Measurements from ENCODE around the gene WSB2. TPM values are rescaled to one million over a fixed set of nuclear protein-coding genes. Genes with fewer than 3 reads are reported as not detected.
"Not testable (repeated sequence)": the region's sequence is repeated elsewhere in the genome, so short reads cannot be mapped to it uniquely, and the experiment has no call there.

Gene WSB2
- total RNA-seq, 1 experiment from 2014 or later, result 128 TPM

DNA sequence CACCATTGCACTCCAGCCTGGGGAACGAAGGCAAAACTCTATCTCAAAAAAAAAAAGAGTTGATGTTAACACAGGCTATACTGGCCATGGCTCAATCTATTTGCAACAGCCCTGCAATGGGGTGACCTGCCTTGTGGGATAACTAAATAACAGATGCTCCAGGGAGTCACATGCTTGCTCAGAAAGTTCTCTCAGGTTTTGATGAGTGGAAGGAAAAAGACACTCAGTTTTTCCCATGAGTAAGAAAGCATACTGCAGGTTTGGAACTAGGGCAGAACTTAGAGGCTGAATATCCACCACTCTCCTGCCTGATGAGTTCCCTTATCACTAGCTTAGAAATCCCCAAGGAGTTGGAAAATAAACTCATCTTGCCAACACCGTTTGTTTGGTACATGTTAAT lies 16.9 kb downstream of the WSB2 start:
- no peak for DNase-seq (ENCODE audit: low read depth)
- in situ Hi-C loops (cut with HindIII; ENCODE audit: low pct_unique_long_range_greater_than_20kb, low sequenced_read_pairs), result no loop called here

DNA sequence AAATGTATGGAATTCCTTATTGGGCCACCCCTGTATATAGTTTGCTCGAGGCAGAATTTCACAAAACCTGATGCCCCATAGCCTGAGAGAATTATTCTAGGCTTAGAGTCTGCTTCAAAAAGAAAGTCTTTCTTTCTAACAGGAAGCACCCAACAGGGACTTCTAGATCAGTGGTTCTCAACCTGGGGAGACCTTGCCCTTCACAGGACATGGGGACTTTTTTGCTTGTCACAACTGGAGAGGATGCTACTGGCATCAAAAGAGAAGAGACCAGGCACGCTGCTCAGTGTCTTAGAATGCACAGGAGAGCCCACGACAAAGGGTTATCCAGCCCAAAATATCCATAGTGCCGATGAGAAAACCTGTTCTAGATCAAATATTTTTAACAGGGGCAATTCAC lies 18.9 kb downstream of the WSB2 start:
- in situ Hi-C loops (cut with HindIII; ENCODE audit: low pct_unique_long_range_greater_than_20kb, low sequenced_read_pairs), result no loop called here
- DNase-seq (ENCODE audit: low read depth), result no peak

DNA sequence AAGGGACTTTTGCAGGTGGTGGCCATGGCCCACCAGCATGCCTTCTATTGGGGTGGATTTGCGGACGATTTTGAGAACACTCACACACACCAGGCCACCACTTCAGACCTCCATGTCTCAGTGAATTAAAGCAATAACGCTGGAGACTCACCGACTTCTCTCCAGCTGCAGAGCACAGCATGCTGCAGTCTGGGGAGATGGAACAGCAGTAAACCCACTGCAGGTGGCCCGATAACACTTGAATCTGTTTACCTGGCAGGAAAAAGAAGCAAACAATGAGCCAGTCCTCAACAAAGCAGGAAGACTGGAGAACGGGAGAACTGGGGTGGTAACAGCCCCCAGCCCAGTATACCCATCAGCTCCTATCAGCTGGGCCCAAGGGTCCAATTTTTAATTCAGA lies 22.8 kb downstream of the WSB2 start:
- in situ Hi-C loops (cut with HindIII; ENCODE audit: low pct_unique_long_range_greater_than_20kb, low sequenced_read_pairs), result no loop called here
- no peak for DNase-seq (ENCODE audit: low read depth)

GRCh38 chr12:118036672-118037411 lies 24.1 kb downstream of the WSB2 start:
- DNase-seq (ENCODE audit: low read depth), result no peak
- in situ Hi-C loops (cut with HindIII; ENCODE audit: low pct_unique_long_range_greater_than_20kb, low sequenced_read_pairs), result no loop called here

DNA sequence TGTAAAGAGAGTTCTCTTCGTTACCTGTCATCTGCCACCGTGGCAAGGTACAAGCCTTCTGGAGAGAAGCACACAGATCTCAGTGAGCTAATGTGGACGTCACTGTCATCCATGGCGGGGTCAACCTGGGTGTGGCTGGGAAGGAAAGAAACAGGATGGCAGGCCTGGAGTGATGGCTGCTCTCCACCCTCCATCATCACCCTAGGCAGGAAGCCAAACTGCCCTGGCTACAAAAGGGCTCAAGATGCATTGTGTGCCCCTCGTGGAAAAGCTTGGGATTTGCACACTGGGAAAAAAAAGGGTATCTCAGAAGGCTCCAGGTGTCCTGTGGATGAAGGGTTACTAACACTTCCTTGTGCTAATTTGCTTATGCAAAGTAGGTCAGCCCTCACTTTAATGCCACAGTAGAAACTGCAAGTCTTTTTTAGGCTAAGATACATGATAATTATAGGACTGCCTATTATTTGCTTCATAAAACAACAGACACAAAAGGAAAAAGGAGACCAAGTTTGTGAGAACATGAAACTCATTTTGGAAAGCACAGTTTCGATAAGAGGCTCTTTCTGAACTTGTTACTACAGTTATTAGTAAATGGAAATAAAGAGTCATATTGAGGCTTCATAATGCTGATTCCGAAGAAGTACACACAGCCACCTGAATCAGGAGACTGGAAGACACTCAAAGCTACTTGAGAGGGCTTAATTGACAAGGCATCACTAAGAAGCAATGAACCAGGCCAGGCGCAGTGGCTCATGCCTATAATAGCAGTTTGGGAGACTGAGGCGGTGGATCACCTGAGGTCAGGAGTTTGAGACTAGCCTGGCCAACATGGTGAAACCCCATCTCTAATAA lies 25.6 kb downstream of the WSB2 start:
- in situ Hi-C loops (cut with HindIII; ENCODE audit: low pct_unique_long_range_greater_than_20kb, low sequenced_read_pairs), result no loop called here
- DNase-seq (ENCODE audit: low read depth), result peak; percentile 58

DNA sequence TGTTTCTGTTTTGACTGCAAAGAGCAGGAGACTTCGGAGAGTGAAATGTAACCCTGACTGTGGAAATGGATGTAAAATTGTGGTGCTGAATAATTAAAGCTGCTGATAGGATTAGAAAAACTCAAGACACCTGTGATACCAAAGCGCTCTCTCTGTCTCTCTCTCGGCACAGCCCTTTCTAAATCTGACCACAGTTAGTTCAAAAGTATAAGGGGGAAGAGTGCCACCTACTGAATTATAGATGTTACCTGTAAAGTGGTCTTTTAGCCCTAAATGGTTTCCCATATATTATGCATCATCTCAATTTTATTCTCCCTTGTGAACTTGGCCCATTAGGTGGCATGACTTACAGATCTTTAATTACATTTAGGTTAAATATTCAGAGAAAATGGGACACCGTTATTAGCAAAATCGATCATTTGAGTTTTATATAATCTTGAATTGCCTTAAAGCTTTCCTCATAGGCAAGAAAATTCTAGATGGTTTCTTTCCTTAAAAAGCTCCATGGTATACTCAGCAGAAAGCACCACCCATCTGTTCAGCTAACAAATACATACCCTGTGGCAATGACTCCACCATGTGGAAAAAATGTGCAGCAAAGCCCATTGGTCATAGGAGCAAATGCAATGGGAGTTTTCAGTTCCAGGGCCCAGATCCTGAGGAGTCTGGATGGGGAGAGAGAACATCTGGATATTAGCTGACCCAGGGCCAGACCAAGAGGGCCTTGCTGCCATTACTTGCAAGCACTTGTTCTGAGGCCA lies 26.4 kb downstream of the WSB2 start:
- in situ Hi-C loops (cut with HindIII; ENCODE audit: low pct_unique_long_range_greater_than_20kb, low sequenced_read_pairs), result no loop called here

GRCh38 chr12:118033902-118034301 lies 27.1 kb downstream of the WSB2 start:
- DNase-seq (ENCODE audit: low read depth), result no peak
- in situ Hi-C loops (cut with HindIII; ENCODE audit: low pct_unique_long_range_greater_than_20kb, low sequenced_read_pairs), result no loop called here

More for the DNA sequence above, 26.4 kb downstream of the WSB2 start:
- DNase-seq (ENCODE audit: low read depth), result peak; percentile 64

- DNase-seq (ENCODE audit: low read depth), result no peak
- in situ Hi-C loops (cut with HindIII; ENCODE audit: low pct_unique_long_range_greater_than_20kb, low sequenced_read_pairs), result no loop called here
Observed at GRCh38 chr12:118033323-118033722, 27.7 kb downstream of the WSB2 start.

DNA sequence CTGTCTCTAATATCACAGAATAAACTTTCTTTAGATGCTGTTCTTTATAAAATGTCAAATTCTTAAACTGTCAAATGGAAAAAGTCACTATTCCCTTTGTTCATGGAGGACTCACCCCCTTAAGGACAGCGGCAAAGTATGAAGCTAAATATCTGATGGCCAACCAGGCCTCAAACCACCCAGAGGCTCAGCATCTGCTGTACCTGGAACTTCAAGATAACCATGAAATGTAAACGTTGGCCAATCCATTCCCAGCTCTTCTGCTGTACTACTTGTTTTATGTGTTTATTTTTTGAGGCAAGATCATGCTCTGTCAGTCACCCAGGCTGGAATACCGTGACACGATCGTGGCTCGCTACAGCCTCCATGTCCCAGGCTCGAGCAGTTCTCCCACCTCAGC lies 28.8 kb downstream of the WSB2 start:
- in situ Hi-C loops (cut with HindIII; ENCODE audit: low pct_unique_long_range_greater_than_20kb, low sequenced_read_pairs), result no loop called here

DNA sequence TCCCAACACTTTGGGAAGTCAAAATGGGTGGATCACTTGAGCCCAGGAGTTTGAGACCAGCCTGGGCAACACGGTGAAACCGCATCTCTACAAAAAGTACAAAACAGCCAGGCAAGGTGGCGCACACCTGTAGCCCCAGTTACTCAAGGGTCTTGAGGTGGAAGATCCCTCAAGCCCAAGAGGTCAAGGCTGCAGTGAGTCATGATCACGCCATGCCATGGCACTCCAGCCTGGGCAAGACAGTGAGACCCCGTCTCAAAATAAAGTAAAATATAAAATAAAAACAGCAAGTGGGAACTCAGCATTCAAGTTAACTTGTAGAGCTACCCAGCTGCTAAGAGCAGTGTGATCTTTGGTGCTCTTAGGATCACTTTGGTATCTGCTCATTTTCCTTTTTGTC lies 31.8 kb downstream of the WSB2 start:
- in situ Hi-C loops (cut with HindIII; ENCODE audit: low pct_unique_long_range_greater_than_20kb, low sequenced_read_pairs), result no loop called here

More for the DNA sequence above, 28.8 kb downstream of the WSB2 start:
- no peak for DNase-seq (ENCODE audit: low read depth)

DNA sequence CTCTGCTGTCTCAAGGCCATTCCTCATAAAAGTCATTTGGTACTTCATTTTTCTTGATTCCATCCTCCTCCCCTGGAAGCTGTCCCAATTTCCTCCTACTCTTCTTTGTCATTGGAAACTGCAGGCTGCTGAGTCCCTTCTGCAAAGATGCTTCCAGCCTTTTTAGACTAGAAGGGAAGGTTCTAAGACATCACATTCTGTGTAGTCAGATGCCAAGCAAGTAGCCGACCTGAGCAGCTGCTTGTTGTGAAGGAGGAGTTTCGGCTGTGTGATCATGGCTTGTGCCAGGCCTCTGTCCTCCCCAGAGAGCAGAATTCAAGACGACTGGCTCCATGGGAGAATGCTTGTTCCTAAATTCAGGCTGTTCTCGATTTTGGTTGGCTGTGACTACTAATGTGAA lies 35.8 kb downstream of the WSB2 start:
- no peak for DNase-seq (ENCODE audit: low read depth)
- in situ Hi-C loops (cut with HindIII; ENCODE audit: low pct_unique_long_range_greater_than_20kb, low sequenced_read_pairs), result no loop called here

More for the DNA sequence above, 31.8 kb downstream of the WSB2 start:
- DNase-seq (ENCODE audit: low read depth), result no peak

DNA sequence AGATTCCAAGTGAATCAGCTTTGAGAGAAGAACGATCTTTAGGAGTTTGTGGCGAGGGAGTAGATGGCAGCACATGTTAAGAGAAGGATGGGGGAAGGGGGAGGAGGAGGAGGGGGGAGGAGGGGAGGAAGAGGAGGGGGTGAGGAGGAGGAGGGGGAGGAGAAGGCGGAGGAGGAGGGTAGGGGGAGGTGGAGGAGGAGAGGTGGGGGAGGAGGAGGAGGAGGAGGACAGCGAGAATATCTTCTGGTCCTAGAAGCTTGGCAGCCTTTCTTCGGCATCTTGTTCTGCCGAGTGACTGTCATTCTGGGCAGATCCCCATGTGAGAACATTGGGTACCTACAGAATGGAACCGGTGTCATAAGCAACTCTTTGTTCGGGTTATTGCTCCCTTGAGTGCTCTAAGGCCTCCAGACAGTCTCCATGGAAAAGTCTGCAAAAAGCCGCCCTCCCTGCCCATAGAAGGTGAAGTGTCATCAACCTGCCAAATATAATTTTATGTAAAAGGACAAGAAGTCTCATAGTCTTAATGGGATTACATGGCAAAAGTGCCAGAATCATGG lies 37.6 kb downstream of the WSB2 start:
- in situ Hi-C loops (cut with HindIII; ENCODE audit: low pct_unique_long_range_greater_than_20kb, low sequenced_read_pairs), result no loop called here
- no peak for DNase-seq (ENCODE audit: low read depth)

- DNase-seq (ENCODE audit: low read depth), result no peak
- in situ Hi-C loops (cut with HindIII; ENCODE audit: low pct_unique_long_range_greater_than_20kb, low sequenced_read_pairs), result no loop called here
Observed at GRCh38 chr12:118022728-118023109, 38.3 kb downstream of the WSB2 start.

GRCh38 chr12:118022097-118022727 lies 38.8 kb downstream of the WSB2 start:
- DNase-seq (ENCODE audit: low read depth); in situ Hi-C loops (cut with HindIII; ENCODE audit: low pct_unique_long_range_greater_than_20kb, low sequenced_read_pairs): not testable (repeated sequence)

GRCh38 chr12:118020036-118020435 lies 40.9 kb downstream of the WSB2 start:
- no peak for DNase-seq (ENCODE audit: low read depth)
- in situ Hi-C loops (cut with HindIII; ENCODE audit: low pct_unique_long_range_greater_than_20kb, low sequenced_read_pairs), result no loop called here

- in situ Hi-C loops (cut with HindIII; ENCODE audit: low pct_unique_long_range_greater_than_20kb, low sequenced_read_pairs), result no loop called here
- DNase-seq (ENCODE audit: low read depth), result no peak
Observed at GRCh38 chr12:118017926-118018325, 43.1 kb downstream of the WSB2 start.

DNA sequence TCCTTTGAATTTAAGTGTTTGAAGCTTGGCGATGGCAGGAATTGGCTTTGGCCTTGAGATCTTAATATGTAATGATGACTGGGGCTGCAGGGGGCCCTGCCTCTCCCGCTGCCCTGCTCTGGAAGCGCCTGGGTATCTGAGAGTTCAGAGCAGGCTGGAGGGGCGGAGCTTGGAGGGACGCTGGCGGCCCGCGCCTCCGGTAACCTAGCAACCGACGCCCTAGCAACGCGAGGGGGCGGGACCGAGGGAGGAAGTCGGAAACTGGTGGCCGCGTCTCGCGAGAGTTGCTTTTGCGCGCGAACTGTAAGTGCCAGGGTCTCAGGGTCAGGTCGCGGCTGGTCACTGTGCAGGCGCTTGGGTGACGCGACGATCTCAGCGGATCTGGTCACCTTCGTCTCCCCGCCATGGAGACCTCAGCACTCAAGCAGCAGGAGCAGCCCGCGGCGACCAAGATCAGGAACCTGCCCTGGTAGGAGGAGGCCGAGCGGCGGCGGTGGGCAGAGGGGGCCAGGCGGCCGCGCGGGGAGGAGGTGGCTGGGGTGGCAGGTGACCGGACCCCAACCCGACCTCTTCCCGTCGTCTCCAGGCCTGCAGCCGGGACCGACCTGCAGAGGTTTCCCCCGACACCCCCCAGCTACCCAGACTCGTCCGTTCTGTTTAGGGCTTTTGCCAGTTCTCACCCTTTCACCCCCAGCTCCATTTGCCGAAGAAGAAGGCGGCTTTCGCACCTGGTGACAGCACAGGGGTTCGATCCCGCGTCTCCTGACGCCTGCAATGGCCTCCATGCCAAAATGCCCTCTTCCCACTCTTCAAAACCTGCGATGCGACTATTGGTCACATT lies 44.3 kb downstream of the WSB2 start, which contains the start of gene RFC5:
TSS of gene RFC5 (plus strand) at position 280 of the 841 bp plus-strand sequence. CDS start at position 405, 125 bp downstream.
- in situ Hi-C loops (cut with HindIII; ENCODE audit: low pct_unique_long_range_greater_than_20kb, low sequenced_read_pairs), result no loop called here
- peak; percentile 94 for DNase-seq (ENCODE audit: low read depth)
